GM12878 (cell line): ENCODE data around the gene EVA1A. TPM values are rescaled to one million over a fixed set of nuclear protein-coding genes. Genes with fewer than 3 reads are reported as not detected.

ENCODE experiments used
- BCLAF1 ChIP-seq: fragments of 450-650 bp; IDR thresholded peaks from 2 replicates; pipeline ENCODE4 v1.6.1; 2017; ENCODE audit warnings: antibody characterized with exemption, mild to moderate bottlenecking, moderate library complexity
- CTCF ChIP-seq, 3 experiments: IDR thresholded peaks in 2 of 3; conservative IDR thresholded peaks in 1 of 3; 2 replicates each; pipeline ENCODE4 v1.5.1; 2011; ENCODE audit warnings: low read depth in 3 of 3, low read length in 3 of 3, mild to moderate bottlenecking in 3 of 3, control low read depth in 2 of 3, moderate library complexity in 2 of 3, inconsistent platforms in 1 of 3, mixed read lengths in 1 of 3; ENCODE audit not compliant: control insufficient read depth in 2 of 3, insufficient read depth in 1 of 3; ENCODE audit errors: extremely low read depth in 1 of 3
- E2F4 ChIP-seq: IDR thresholded peaks from 2 replicates; pipeline ENCODE4 v1.6.1; 2012; ENCODE audit warnings: low read depth, low read length, improper control_type of control experiment
- GATAD2B ChIP-seq: fragments of 450-650 bp; conservative IDR thresholded peaks from 2 replicates; pipeline ENCODE4 v1.6.1; 2017; ENCODE audit warnings: low read depth, mild to moderate bottlenecking, moderate library complexity
- HCFC1 ChIP-seq: fragments of 150-350 bp; IDR thresholded peaks from 2 replicates; pipeline ENCODE4 v1.6.1; 2014; ENCODE audit warnings: low read length
- MLLT1 ChIP-seq: fragments of 450-650 bp; IDR thresholded peaks from 2 replicates; pipeline ENCODE4 v1.6.1; 2016; ENCODE audit warnings: mild to moderate bottlenecking
- NFXL1 ChIP-seq: fragments of 450-650 bp; IDR thresholded peaks from 2 replicates; pipeline ENCODE4 v1.6.1; 2017; ENCODE audit warnings: antibody characterized with exemption, mild to moderate bottlenecking, borderline replicate concordance
- PAX5 ChIP-seq: IDR thresholded peaks from 2 replicates; pipeline ENCODE4 v1.6.1; 2011; ENCODE audit warnings: low read depth, low read length, borderline replicate concordance
- RAD21 ChIP-seq: IDR thresholded peaks from 2 replicates; pipeline ENCODE4 v1.6.1; 2011; ENCODE audit warnings: mild to moderate bottlenecking, low read depth, low read length, moderate library complexity; ENCODE audit not compliant: insufficient read depth
- RBBP5 ChIP-seq: fragments of 200-600 bp; sonication (generic); conservative IDR thresholded peaks from 2 replicates; pipeline ENCODE4 v1.6.1; 2016
- RFX5 ChIP-seq: IDR thresholded peaks from 2 replicates; pipeline ENCODE4 v1.6.1; 2011; ENCODE audit warnings: low read depth, low read length, improper control_type of control experiment
- SMC3 ChIP-seq: IDR thresholded peaks from 2 replicates; pipeline ENCODE4 v1.6.1; 2011; ENCODE audit warnings: low read length, improper control_type of control experiment, borderline replicate concordance
- YY1 ChIP-seq: IDR thresholded peaks from 2 replicates; pipeline ENCODE4 v1.6.1; 2011; ENCODE audit warnings: low read depth, mild to moderate bottlenecking, low read length
- polyA plus RNA-seq, 11 experiments: library from polyadenylated mRNA; depleted of rRNA in 4 of 11; unstranded in 6 of 11; stranded (reverse) in 5 of 11; fragments of >200 nt; fragmentation: Nextera tagmentation in 4 of 11; fragmentation: Illumina TruSeq in 1 of 11; extraction: Ambion mirVana in 4 of 11; extraction: Trizol in 1 of 11; gene quantifications; 1 replicate in 1 of 11; 2 replicates in 10 of 11; pipeline versions ENCODE4 v1.2.1 to v1.2.3, GENCODE V29; 2011 to 2016; ENCODE audit warnings: inconsistent platforms in 2 of 11, missing spikeins in 2 of 11, low read depth in 1 of 11
- total RNA-seq, 4 experiments: library from RNA; depleted of rRNA in 3 of 4; stranded (reverse); fragments of >200 nt in 3 of 4; fragmentation: Illumina TruSeq in 1 of 4; extraction: Trizol in 1 of 4; gene quantifications; 2 replicates each; pipeline versions ENCODE4 v1.2.1 to v1.2.3, GENCODE V29; 2013 to 2021

EVA1A gene
- total and polyA plus RNA-seq, 10 of the 15 experiments (the other 5 are each of a cell fraction or from before 2014, with no cell fraction given) = 0.13 to 1.0 (median 0.34) TPM; not detected in 5

- TF ChIP-seq RAD21 (peak; percentile 63), HCFC1 (no peak), BCLAF1 (no peak), YY1 (no peak), E2F4 (no peak), PAX5 (no peak), SMC3 (peak; percentile 21; the same call in 1 of the 2 replicates), NFXL1 (no peak), CTCF (IDR thresholded peaks at IDR 0.05 in 2 of 3, conservative IDR thresholded peaks at IDR 0.05 in 1 of 3; ENCODE audit: control insufficient read depth in 2 of 3, extremely low read depth in 1 of 3, insufficient read depth in 1 of 3, low read depth in 3 of 3, low read length in 3 of 3) (peak; percentile 17 to 39 (median 23); a peak in 3 of 6 replicates), RBBP5 (no peak), MLLT1 (no peak), RFX5 (no peak), GATAD2B (no peak)
Observed at GRCh38 chr2:75465317-75465984, 95.3 kb downstream of the EVA1A start (continued).
